NCI-H1694 (cell line): Measurements from ENCODE around the gene NLRP1.

Experiments used
- DNase-seq: peaks from one replicate; lab custom pipeline; 2025; lab: John Stamatoyannopoulos, UW

NLRP1 gene

DNA sequence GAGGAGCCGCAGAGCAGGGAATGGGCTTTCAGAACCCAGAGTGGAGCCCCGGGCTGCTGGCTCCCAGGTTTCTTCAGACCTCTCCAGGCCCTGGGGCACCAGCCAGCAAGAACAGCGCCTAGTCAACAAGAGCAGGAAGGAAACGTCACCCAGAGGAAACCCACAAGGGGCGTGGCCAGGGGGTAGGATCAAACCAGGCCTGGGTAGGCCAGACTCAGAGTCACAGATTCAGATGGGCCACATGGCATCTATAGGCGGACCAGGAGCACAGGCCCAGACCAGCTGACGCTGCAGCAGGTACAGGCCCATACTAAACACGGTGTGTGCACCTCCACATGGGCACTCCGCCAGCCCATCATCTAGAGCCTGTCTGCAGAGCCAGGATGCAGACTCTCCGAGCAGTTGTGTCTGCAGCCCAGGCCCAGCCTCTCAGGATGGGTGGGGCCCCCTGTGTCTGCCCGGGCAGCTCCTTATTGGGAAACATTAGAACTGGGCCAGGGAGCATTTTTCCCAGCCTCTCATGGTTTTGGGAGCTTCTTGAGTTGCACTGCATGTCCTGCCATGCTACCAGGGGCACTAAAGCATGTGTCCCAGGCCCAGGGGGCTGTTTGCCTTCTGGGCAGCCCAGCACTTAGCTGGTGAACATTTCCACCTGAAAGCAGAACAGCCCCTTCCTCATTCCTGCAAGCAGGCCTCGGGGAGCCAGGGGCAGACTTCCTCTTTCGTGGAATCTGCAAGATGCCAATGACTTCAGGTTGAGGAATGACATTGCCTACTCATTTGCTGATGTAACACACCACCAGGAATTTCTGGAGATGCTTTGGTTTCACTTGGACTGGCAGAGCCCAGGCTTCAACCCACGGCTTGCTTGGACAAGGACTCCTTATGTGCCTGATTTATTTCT lies at the start of gene NLRP1:
Gene NLRP1 (minus strand): TSS at position 127 of the 904 bp plus-strand sequence. CDS start 552 bp downstream, outside the sequence.
- no peak for DNase-seq

DNA sequence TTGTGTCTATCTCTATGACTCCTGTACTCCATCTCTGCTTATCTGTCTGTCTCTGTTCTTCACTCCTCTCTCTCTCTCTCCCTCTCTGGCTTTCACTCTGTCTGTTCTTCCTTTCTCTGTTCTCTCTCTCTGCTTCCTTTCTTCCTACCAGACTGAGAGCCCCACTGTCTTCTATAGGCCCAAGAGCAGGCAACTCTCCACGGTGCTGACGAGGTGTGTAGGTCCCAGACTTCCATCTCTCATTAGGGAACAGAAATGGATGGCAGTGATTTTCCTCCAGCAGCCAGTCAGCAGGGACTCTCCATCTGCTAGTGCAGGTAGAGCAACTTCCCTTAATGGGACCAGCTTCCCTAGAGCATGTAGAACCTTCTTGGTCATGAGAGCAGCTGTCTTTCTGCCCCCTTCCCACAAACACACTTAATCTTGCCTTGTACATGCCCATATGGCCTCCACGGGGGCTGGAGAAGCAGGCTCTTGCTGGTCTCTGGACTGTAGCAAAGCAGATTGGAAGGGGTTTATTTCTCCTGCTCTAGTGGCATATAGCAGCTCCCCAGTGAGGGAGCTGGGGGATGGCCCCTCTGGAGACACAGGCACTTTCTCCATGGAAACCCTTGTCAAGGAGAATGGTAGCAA lies 47.8 kb upstream of the NLRP1 start:
- no peak for DNase-seq

DNA sequence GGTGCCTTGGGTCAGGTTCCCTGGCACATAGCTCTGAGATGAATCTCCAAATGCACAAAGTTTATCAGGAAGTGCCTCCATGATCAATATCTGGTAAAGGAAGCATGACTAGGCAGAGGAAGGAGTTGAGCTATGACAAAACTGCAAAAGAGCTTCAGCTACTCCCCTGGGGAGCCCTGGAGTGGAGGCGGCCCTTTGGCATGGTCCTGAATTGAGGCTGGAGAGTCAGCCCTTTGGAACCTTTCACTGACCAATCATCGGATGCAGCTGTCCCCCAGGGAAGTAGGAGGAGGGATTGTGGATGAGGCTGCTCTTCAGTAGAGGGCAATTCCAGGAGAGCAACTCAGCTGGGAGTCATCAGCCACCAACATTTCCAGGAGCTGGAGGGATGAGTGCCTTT lies 46.1 kb upstream of the NLRP1 start:
- no peak for DNase-seq

DNA sequence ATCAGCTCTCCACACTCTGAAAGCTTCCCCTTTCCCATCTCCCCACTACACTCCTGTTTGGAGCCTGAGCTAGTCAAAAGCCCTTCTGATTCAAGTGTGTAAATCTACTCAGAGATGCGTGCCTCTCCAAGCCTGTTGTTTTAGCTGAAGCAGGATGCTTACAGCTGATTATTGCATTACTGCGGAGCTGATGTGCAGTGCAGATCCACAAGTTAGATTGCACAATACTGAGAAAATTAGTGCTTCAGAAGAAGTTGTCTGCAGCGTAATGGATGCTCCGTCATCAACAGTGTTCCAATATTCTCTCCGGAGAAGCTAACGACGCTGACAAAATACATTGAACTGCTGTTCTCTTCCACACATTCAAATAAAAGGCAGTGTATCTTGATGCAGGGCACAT lies 44.8 kb upstream of the NLRP1 start:
- DNase-seq = no peak

DNA sequence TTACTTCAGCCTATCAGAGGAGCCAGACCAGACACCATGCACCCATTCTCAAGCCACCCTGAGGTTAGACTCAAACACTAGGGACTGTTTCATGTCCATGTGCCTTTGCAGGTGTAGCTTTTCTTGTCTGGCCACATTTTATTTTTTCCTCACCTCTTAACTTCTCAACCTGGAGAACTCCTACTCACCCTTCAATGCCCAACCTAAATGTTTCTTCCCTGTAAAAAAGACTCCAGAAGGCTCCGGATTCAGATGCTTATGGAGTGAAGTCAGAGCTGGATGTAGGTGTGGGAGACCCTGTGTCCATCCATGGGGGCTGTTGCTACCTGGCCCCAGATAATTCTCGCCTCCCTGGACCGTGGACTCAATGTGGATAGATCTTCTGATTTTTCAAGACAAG lies 44.0 kb upstream of the NLRP1 start:
- no peak for DNase-seq

DNA sequence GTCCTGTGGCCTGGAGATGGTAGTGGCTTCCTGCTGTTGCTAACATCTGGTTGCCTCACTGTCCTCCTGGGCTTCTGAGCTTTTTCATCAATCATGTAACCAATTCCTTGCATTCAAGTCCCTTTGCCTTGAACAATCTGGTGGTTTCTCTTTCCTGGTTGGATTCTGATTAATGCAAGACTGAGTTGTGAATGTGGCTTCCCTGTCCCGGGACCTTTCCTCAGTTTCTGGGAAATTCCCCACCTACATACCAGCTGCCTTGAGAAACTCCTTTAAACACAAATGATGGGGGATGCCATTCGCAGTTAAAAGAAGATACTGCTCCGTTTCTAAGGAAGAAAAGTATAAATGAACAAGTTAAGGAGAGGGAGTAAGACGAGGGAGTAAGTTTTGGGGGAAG lies 39.9 kb upstream of the NLRP1 start:
- DNase-seq = no peak

DNA sequence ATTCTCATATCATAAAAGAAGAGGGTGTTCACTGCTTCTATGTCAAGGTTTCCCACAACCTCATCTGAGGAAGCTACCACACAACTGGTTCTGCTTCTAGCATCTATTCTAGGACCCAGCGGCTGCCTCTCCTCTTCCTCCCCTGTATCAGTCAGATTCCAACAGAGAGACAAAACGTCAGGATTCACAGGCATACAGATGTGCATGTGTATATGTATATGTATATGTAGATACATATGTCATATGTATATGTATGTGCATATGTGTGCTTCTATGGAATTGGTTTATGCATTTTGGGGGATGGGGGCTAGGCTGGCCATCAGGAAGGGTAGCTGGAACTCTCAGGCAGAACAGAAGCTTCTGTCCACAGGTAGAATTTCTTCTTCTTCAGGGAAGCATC lies 37.4 kb upstream of the NLRP1 start:
- DNase-seq = no peak

DNA sequence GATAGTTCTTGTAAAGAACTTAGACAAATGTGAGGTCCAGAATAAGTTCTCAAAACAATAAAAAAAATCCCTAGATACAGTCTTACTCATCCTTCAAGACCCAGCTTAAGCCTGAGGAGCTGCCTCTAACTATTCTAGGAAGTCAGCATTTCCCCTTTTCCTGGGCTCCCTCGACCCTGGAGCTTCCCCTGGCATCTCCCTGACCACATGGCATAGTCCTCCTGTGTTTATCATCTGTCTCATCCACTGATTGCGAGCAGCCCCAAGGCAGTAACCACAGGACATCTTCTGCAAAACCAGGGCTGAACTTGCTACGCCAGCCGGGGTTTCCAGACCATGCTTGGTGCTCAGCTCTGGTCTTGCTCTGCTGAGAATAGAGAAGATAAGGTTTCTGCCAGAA lies 36.7 kb upstream of the NLRP1 start:
- DNase-seq = no peak

DNA sequence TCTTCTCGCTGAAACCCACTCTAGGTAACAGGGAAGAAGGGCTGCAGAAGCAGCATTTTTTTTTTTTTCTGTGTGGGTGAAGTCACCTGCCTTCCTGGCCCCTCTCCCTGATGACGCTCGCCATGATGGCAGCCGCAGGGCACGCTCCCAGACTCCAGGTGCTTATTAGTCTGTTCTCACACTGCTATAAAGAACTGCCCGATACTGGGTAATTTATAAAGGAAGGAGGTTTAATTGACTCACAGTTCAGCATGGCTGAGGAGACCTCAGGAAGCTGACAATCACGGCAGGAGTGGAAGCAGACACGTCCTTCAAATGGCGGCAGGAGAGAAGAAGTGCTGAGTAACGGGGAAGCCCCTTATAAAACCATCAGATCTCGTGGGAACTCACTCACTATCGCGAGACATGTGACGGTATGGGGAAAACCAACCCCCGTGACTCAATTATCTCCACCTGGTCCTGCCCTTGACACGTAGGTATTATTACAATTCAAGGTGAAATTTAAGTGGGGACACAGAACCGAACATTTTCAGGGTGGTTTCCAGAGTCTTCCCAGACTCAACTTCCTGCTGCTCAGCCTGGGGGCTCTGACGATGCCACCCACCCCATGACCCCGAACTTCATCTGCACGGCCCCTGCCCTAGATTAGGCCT lies 34.9 kb upstream of the NLRP1 start:
- no peak for DNase-seq

DNA sequence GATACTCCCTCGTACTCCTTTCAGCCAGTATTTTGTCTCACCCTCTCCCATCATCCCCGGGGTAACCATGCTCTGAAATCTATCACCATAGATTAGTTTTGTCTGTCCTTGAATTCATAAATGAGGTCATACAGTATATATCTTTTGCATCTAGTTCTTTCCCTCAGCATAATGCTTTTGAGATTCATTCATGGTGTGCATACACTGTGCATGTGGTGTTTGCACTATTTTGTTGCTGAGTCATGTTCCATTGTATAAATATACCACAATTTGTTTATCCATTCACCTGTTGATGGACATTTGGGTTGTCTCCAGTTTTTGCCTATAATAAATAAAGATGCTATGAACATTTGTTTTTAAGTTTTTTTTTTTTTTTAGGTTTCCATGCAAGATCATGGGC lies 34.2 kb upstream of the NLRP1 start:
- no peak for DNase-seq

DNA sequence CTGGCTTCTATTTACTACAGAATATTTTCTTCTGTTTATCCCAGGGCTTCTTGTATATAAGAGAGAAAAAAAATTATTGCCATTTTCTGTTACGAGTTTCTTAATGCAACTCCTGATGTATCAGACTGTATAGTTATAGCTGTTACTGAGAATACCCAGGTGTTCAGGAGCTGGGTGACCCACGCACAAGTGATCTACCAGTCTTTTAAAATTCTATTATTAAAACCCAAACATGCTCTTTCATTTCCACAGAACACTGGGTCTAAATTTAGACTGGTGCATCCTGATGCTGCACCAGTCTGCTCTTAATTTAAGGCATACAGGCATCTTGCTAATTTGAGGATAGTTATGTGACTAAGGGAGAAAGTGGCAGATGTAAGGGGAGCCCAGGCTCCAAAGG lies 31.2 kb upstream of the NLRP1 start:
- no peak for DNase-seq

DNA sequence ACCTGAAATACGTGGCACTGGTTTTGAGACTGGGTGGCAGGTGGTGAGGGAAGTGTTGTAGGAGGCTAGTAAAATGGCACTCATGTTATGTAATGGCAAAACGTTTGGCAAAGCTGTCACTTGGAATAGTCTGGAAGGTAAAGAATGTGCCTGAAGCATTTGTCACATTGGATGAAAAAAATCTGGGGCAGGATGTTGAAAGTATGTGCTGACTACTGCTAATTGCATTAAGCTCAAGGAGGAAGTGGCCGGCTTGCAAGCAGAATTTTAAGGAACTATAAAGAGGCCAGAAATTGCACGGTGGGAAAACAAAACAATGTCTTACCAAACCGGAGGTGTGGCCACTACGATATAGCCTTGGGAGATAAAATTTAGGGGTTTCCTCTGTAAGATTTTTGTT lies 26.6 kb upstream of the NLRP1 start:
- no peak for DNase-seq

DNA sequence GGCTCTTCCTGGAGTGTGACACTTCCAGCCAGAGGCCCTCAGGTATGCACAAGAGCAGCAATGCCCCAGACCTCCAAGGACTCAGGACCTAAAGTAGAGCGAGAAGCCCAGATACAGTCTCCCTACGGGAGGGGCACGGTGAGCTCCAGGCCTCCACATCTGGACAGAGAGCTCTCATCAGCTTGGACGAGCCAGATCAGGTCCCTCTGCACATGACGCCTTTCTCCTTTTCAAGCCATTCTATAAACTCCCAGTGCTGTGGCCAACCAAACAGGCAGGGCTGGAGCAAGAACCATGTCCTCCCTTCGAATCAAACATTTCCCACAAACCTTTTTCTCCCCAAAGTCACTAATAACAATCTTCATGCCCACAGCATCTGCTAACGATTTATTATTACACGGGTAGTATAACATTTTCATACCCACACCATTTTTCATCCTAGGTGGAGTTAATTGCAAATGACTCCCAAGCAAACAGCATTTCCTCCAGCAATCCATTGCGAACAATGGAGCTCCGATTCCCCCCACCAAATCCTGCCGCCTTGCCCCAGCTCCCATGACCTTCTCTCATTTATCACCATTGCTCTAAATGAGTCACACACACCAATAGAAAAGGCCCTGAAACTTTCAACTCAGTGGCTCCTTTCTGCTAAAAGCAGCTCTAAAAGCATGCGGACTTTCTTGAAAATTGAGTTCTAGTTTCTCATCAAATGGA lies 24.2 kb upstream of the NLRP1 start:
- DNase-seq = no peak

DNA sequence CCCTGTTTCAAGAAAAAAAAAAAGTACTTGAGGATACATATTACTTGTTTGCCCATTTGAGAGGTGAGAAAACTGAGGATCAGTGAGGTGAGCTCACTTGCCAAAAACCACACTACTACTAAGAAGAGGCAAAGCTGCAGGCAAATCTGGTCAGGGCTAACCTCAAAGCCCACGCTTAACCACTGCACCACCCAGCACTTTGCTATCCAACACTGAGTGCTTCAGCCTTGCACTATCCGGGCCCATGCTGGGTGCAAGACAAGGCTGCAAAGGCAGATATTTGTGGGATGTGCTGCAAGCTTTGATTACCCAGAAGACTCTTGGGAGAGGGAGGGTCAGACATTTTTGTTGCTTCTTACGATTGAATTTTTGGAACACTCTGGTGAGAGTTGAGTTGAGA lies 23.6 kb upstream of the NLRP1 start:
- no peak for DNase-seq

DNA sequence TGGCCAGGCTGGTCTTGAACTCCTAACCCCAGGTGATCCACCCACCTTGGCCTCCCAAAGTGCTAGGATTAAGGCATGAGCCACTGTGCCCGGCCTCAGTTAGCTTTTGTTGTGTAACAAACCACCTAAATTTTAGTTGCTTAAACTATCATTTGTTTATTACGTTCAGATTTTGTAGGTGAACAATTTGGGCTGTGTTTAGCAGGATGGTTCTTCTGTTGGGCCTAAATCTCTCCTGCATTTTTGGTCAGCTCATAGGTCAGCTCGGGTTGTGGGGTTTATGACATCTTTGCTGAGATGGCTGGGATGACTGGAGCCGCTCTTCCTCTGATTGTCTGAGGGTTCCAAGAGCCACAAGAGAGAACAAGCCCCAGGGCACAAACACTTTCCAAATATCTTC lies 21.1 kb upstream of the NLRP1 start:
- DNase-seq = no peak

DNA sequence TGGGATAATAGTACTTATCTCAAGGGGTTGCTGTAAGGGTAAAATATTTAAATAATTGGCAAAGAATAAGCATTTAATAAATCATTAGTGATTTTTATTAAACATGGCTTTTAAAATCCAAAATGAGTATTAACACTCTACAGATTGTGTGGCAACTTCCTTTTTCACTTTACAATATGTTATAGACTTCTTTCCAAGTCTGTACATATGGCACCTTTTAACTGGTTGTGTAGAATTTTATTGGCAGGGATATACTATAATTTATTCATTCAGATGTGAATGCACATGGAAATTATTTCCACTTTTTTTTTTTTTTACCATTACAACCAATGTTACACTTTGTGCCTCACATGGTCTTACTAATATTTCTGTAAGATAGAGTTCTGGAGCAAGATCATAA lies 15.7 kb upstream of the NLRP1 start:
- DNase-seq = peak; percentile 13

DNA sequence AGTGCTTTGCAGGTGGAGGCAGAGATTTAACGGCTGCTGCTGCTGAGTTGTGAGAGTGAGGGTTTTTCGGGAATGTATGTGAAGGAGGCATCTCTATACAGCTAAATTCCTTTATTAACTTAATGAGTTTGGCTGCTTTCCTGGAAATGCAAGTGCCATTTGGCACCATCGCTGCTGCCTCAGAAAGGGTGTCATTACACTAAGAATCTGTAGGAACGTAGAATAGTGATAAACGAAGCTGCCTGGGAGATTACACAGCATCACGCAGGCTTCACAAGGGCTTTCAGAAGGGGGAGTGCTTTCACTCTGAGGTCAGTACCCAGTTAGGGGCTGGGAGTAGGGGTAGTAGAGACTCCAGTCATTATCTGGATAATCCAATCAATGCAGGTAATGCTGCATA lies 14.1 kb upstream of the NLRP1 start:
- DNase-seq = peak; percentile 45

DNA sequence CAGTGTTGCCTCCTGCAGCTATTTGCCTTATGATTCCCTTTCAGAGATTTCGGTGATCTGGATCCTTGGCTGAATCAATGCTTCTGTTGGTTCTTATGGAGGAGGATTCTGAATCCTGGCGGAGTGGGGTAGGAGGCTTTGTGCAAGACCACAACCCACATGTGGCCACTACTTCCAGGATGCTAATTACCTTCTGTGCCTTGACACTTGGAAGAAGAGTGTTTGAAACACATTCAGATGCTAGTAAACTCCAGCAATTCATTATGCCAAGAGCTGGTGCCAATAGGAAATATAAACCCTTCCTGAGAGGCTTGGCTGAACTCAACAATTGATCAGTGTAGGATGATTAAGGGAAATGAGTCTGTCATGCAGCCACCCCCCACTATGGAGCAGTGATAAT lies 12.1 kb upstream of the NLRP1 start:
- DNase-seq = no peak

DNA sequence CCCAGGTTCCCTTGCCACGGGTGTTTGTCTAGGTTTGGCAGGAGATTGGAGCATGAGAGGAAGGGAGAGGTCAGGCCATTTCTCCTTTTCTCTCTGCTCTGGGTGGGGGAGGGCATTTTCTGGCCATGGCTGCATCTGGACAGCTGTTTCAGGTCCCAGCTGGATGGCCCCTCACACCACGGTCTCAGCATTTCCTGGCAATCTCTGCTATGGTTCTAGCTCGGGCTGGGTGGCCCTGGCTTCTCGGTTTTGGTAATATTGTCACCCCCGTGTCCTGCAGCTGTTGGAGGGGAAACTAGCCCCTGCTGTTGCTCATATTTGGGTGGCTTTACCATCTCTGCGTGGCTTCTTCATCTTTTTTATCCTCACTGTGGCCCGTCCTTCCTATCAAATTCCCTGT lies 11.5 kb upstream of the NLRP1 start:
- no peak for DNase-seq

DNA sequence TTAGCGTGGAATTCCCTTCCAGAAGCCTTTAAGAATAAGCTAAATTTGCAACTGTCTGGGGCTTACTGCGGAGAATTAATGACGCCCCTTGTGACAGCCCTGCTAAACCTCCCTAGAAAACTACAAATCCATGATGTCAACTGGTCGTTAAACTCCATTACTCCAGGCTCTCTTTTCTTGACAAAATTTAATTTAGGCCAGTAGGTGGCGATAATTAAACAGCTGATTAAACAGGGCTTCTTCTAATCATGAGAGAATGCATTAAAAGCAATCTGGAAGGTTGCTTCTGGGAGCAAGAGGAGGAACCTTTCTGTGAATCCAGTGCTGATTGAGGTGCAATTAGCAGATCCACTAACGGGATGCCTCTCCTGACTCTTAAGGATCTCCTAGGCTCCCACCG lies 8.1 kb upstream of the NLRP1 start:
- peak; percentile 79 for DNase-seq

DNA sequence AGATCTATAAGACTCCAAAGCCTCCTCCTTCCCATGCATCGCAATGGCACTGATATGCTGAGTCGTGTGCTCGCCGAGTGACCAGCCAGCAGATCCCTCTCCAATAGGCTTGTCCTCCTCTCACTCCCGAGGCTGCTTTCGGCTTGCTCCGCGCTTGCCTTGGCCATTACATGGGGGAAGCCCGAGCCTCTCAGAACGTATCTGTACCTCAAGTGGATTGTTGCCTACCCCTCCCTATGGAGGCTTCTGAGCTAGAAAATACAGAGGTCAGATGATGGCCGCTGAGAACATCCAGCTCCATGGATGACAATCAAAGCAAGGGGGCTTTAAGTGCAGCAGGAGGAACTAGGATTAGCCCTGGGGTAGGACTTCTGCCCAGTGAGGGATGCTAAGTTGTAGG lies 7.7 kb upstream of the NLRP1 start:
- no peak for DNase-seq

DNA sequence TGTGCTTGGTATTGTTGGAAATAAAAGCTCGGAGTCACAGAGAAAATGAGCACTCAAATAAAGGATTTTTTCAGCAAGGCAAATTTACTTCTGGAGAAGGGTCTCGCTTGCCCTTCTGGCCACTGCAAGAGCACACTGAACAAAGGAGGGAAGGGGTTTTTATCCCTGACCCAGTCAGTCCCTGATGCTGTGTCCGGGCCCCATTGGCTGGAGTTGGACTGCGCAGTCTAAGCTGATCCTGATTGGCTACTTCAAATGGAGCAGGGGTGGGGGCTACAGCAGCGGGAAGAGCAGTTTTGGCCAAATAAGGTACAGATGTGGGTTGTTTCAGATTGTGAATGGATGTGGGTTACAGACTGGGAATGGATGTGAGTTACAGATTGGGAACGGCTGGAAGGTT lies 4.3 kb upstream of the NLRP1 start:
- no peak for DNase-seq
